ENCODE results near the gene GMEB2. TPM values are rescaled to one million over a fixed set of nuclear protein-coding genes. Genes with fewer than 3 reads are reported as not detected.
"Not testable (repeated sequence)": the region's sequence is repeated elsewhere in the genome, so short reads cannot be mapped to it uniquely, and the experiment has no call there.

The GMEB2 gene
- total RNA-seq, 1 experiment from 2014 or later = 21.5 TPM

- H3K9me3 ChIP-seq = no peaks in the 10 kb centered on the region
- intact Hi-C loops (cut with micrococcal nuclease; ENCODE audit: unreplicated experiment) = no loop called here
- no TSS peak for BruUV-seq (replicated peaks)
- H3K4me1 ChIP-seq = no peaks in the 10 kb centered on the region
- no peak overlapping the region for H3K27ac Mint-ChIP-seq (ENCODE audit: unreplicated experiment)
- no peaks in the 10 kb centered on the region for H3K9me3 Mint-ChIP-seq (ENCODE audit: unreplicated experiment)
- ChIA-PET POLR2A (interaction anchor here (0.5 to 1.0 kb wide), 2 partner anchors 9 to 841 kb away, joined by 3 read pairs; partner anchors contain the start of gene GMEB2), CTCF (no interaction called here)
- no peak overlapping the region for H3K4me3 ChIP-seq (ENCODE audit: low read depth, low read length)
- H3K27me3 Mint-ChIP-seq (ENCODE audit: insufficient read depth, unreplicated experiment) = no peaks in the 10 kb centered on the region
- no peak overlapping the region for H3K4me3 Mint-ChIP-seq (ENCODE audit: unreplicated experiment)
- TF ChIP-seq CTCF (IDR thresholded peaks at IDR 0.05; ENCODE audit: insufficient read depth in 1 of 2, low read depth in 1 of 2, low read length in 1 of 2, severe bottlenecking in 1 of 2, unreplicated experiment in 1 of 2) = no peak
- H3K27me3 ChIP-seq (replicated peaks; ENCODE audit: control insufficient read depth, insufficient read depth, low read length) = no peaks in the 10 kb centered on the region
- DNase-seq = no peak
- no peaks in the 10 kb centered on the region for H3K4me1 Mint-ChIP-seq (ENCODE audit: low read depth, unreplicated experiment)
- no peaks in the 10 kb centered on the region for H3K36me3 ChIP-seq (ENCODE audit: control insufficient read depth, insufficient read depth, low read length)
- H3K36me3 Mint-ChIP-seq (ENCODE audit: insufficient read depth, unreplicated experiment) = peaks cover 6% of the 10 kb centered on the region
Observed at GRCh38 chr20:63635431-63636141, 8.7 kb upstream of the GMEB2 start.

- intact Hi-C loops (cut with micrococcal nuclease; ENCODE audit: unreplicated experiment) = no loop called here
- DNase-seq = no peak
- BruUV-seq (replicated peaks) = no TSS peak
- Histone ChIP-seq H3K9me3 (no peaks in the 10 kb centered on the region), H3K4me1 (peaks cover 3% of the 10 kb centered on the region; the same call in 1 of the 2 replicates), H3K27me3 (replicated peaks; ENCODE audit: control insufficient read depth, insufficient read depth, low read length) (no peaks in the 10 kb centered on the region), H3K4me3 (ENCODE audit: low read depth, low read length) (no peak overlapping the region), H3K36me3 (ENCODE audit: control insufficient read depth, insufficient read depth, low read length) (no peaks in the 10 kb centered on the region)
- H3K27me3 Mint-ChIP-seq (ENCODE audit: insufficient read depth, unreplicated experiment) = no peaks in the 10 kb centered on the region
- H3K36me3 Mint-ChIP-seq (ENCODE audit: insufficient read depth, unreplicated experiment) = peaks cover 2% of the 10 kb centered on the region
- no peaks in the 10 kb centered on the region for H3K9me3 Mint-ChIP-seq (ENCODE audit: unreplicated experiment)
- H3K27ac Mint-ChIP-seq (ENCODE audit: unreplicated experiment) = no peak overlapping the region
- CTCF ChIA-PET = no interaction called here
- TF ChIP-seq CTCF (IDR thresholded peaks at IDR 0.05; ENCODE audit: insufficient read depth in 1 of 2, low read depth in 1 of 2, low read length in 1 of 2, severe bottlenecking in 1 of 2, unreplicated experiment in 1 of 2) = no peak
- H3K4me3 Mint-ChIP-seq (ENCODE audit: unreplicated experiment) = no peak overlapping the region
- peaks cover 2% of the 10 kb centered on the region for H3K4me1 Mint-ChIP-seq (ENCODE audit: low read depth, unreplicated experiment)
- POLR2A ChIA-PET = interaction anchor here (0.9 kb wide), 1 partner anchor 8 kb away, joined by 3 read pairs; no protein-coding TSS in a partner anchor
Observed at GRCh38 chr20:63633732-63634131, 6.8 kb upstream of the GMEB2 start.

GRCh38 chr20:63631426-63631825 is 4.5 kb upstream of the GMEB2 start:
- H3K4me1 Mint-ChIP-seq (ENCODE audit: low read depth, unreplicated experiment); H3K9me3 ChIP-seq; BruUV-seq (replicated peaks); H3K27me3 ChIP-seq (replicated peaks; ENCODE audit: control insufficient read depth, insufficient read depth, low read length); intact Hi-C loops (cut with micrococcal nuclease; ENCODE audit: unreplicated experiment); H3K4me3 Mint-ChIP-seq (ENCODE audit: unreplicated experiment); H3K27me3 Mint-ChIP-seq (ENCODE audit: insufficient read depth, unreplicated experiment); H3K4me1 ChIP-seq; DNase-seq; H3K36me3 ChIP-seq (ENCODE audit: control insufficient read depth, insufficient read depth, low read length); H3K9me3 Mint-ChIP-seq (ENCODE audit: unreplicated experiment); H3K27ac Mint-ChIP-seq (ENCODE audit: unreplicated experiment); H3K4me3 ChIP-seq (ENCODE audit: low read depth, low read length): not testable (repeated sequence)
- ChIA-PET POLR2A (interaction anchor here (0.7 kb wide), 1 partner anchor 683 kb away, joined by 8 read pairs; no protein-coding TSS in a partner anchor), CTCF (interaction anchor here (0.5 to 2.3 kb wide), 3 partner anchors 10 to 111 kb away, joined by 3 to 14 read pairs (median 3); partner anchors contain the start of gene PPDPF)
- H3K36me3 Mint-ChIP-seq (ENCODE audit: insufficient read depth, unreplicated experiment) = peaks cover 17% of the 10 kb centered on the region

- H3K4me1 ChIP-seq; BruUV-seq (replicated peaks); intact Hi-C loops (cut with micrococcal nuclease; ENCODE audit: unreplicated experiment); H3K27me3 ChIP-seq (replicated peaks; ENCODE audit: control insufficient read depth, insufficient read depth, low read length); H3K4me3 ChIP-seq (ENCODE audit: low read depth, low read length); H3K27ac Mint-ChIP-seq (ENCODE audit: unreplicated experiment); DNase-seq; H3K4me3 Mint-ChIP-seq (ENCODE audit: unreplicated experiment); H3K27me3 Mint-ChIP-seq (ENCODE audit: insufficient read depth, unreplicated experiment); H3K9me3 ChIP-seq; H3K9me3 Mint-ChIP-seq (ENCODE audit: unreplicated experiment); POLR2A ChIA-PET; H3K36me3 ChIP-seq (ENCODE audit: control insufficient read depth, insufficient read depth, low read length): not testable (repeated sequence)
- H3K4me1 Mint-ChIP-seq (ENCODE audit: low read depth, unreplicated experiment) = peaks cover 10% of the 10 kb centered on the region
- CTCF ChIA-PET = interaction anchor here (0.5 to 2.3 kb wide), 3 partner anchors 11 to 111 kb away, joined by 3 to 14 read pairs (median 3); partner anchors contain the start of gene PPDPF
- peaks cover 18% of the 10 kb centered on the region for H3K36me3 Mint-ChIP-seq (ENCODE audit: insufficient read depth, unreplicated experiment)
Observed at GRCh38 chr20:63630956-63631355, 4.1 kb upstream of the GMEB2 start.

Data from Caco-2 (cell line).